T-helper 2 cell treated with Interferon-gamma antibody and Interleukin-4, amounts not matched to agents 5 μg/mL and 100 μg/mL, for 36 hours (primary cell): Measurements from ENCODE around the gene LRFN3.
"Not testable (repeated sequence)": the region's sequence is repeated elsewhere in the genome, so short reads cannot be mapped to it uniquely, and the experiment has no call there.

Source experiments
- DNase-seq: peaks from one replicate; pipeline ENCODE4 v3.0.0; 2021; ENCODE audit warnings: low spot score
- H3K27ac Mint-ChIP-seq: one replicate; pipeline ENCODE4 v1.8.0; 2021; ENCODE audit warnings: mild to moderate bottlenecking, mixed read lengths
- H3K27me3 Mint-ChIP-seq: one replicate; pipeline ENCODE4 v1.8.0; 2021; ENCODE audit warnings: low read depth, mixed read lengths
- H3K36me3 Mint-ChIP-seq: one replicate; pipeline ENCODE4 v1.8.0; 2021; ENCODE audit warnings: low read depth, mixed read lengths
- H3K4me1 Mint-ChIP-seq: one replicate; pipeline ENCODE4 v1.8.0; 2021; ENCODE audit warnings: low read depth, mixed read lengths
- H3K4me3 Mint-ChIP-seq: one replicate; pipeline ENCODE4 v1.8.0; 2022; ENCODE audit warnings: mild to moderate bottlenecking, moderate library complexity, mixed read lengths
- H3K9me3 Mint-ChIP-seq: one replicate; pipeline ENCODE4 v1.8.0; 2021; ENCODE audit warnings: mixed read lengths

Gene LRFN3

DNA sequence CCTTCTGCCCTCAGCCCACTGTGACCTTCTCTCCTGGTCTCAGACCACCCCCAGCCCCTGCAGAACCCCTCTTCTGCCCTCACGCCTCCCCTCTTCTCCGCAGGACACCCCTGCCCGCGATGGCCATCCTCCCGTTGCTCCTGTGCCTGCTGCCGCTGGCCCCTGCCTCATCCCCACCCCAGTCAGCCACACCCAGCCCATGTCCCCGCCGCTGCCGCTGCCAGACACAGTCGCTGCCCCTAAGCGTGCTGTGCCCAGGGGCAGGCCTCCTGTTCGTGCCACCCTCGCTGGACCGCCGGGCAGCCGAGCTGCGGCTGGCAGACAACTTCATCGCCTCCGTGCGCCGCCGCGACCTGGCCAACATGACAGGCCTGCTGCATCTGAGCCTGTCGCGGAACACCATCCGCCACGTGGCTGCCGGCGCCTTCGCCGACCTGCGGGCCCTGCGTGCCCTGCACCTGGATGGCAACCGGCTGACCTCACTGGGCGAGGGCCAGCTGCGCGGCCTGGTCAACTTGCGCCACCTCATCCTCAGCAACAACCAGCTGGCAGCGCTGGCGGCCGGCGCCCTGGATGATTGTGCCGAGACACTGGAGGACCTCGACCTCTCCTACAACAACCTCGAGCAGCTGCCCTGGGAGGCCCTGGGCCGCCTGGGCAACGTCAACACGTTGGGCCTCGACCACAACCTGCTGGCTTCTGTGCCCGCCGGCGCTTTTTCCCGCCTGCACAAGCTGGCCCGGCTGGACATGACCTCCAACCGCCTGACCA is 3.3 kb downstream of the LRFN3 start:
- Mint-ChIP-seq H3K9me3 (no peaks in the 10 kb centered on the region), H3K27ac (no peak overlapping the region), H3K27me3 (no peaks in the 10 kb centered on the region), H3K36me3 (peaks cover 8% of the 10 kb centered on the region), H3K4me1 (peaks cover 21% of the 10 kb centered on the region), H3K4me3 (no peak overlapping the region)
- DNase-seq = no peak

- H3K9me3 Mint-ChIP-seq = no peaks in the 10 kb centered on the region
- no peak overlapping the region for H3K4me3 Mint-ChIP-seq
- H3K27ac Mint-ChIP-seq = no peak overlapping the region
- DNase-seq = no peak
- H3K4me1 Mint-ChIP-seq = peaks cover 21% of the 10 kb centered on the region
- no peaks in the 10 kb centered on the region for H3K27me3 Mint-ChIP-seq
- H3K36me3 Mint-ChIP-seq = peaks cover 8% of the 10 kb centered on the region
Measured at GRCh38 chr19:35940078-35940775, 4.1 kb downstream of the LRFN3 start.

GRCh38 chr19:35940839-35941238 is 4.7 kb downstream of the LRFN3 start:
- H3K27me3 Mint-ChIP-seq = no peaks in the 10 kb centered on the region
- no peak for DNase-seq
- H3K4me1 Mint-ChIP-seq = peaks cover 20% of the 10 kb centered on the region
- H3K27ac Mint-ChIP-seq = no peak overlapping the region
- no peaks in the 10 kb centered on the region for H3K9me3 Mint-ChIP-seq
- H3K36me3 Mint-ChIP-seq = peaks cover 8% of the 10 kb centered on the region
- H3K4me3 Mint-ChIP-seq = no peak overlapping the region

DNA sequence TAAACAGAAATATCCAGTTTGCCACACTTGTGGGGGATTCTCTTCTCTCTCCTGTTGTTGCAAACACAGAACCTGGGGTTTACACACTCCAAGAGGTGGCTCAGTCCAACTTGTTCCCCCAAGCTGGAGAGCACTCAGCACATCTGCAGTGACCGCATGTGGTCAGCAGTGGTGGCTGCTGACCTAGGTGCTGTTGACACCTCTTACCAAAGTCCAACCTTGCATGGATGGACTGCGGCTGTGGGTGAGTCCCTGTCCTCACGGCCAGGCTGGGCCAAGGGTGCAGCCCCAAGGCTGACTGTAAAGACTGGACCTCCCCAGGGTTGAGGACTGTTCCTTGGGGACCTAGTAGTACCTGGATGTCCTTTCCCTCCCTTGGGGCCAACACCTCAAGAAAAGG is 6.1 kb downstream of the LRFN3 start:
- H3K4me1 Mint-ChIP-seq = peaks cover 15% of the 10 kb centered on the region
- DNase-seq = no peak
- H3K36me3 Mint-ChIP-seq = peaks cover 8% of the 10 kb centered on the region
- H3K27me3 Mint-ChIP-seq = no peaks in the 10 kb centered on the region
- H3K9me3 Mint-ChIP-seq = no peaks in the 10 kb centered on the region
- H3K4me3 Mint-ChIP-seq = no peak overlapping the region
- H3K27ac Mint-ChIP-seq = no peak overlapping the region

GRCh38 chr19:35943321-35944301 is 7.4 kb downstream of the LRFN3 start:
- H3K27ac Mint-ChIP-seq = no peak overlapping the region
- H3K4me1 Mint-ChIP-seq = peaks cover 9% of the 10 kb centered on the region
- H3K4me3 Mint-ChIP-seq = no peak overlapping the region
- H3K9me3 Mint-ChIP-seq = no peaks in the 10 kb centered on the region
- no peak for DNase-seq
- no peaks in the 10 kb centered on the region for H3K27me3 Mint-ChIP-seq
- H3K36me3 Mint-ChIP-seq = peaks cover 8% of the 10 kb centered on the region

DNA sequence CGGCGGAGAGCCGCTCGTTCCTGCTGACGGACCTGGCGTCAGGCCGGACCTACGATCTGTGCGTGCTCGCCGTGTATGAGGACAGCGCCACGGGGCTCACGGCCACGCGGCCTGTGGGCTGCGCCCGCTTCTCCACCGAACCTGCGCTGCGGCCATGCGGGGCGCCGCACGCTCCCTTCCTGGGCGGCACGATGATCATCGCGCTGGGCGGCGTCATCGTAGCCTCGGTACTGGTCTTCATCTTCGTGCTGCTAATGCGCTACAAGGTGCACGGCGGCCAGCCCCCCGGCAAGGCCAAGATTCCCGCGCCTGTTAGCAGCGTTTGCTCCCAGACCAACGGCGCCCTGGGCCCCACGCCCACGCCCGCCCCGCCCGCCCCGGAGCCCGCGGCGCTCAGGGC is 8.4 kb downstream of the LRFN3 start:
- no peak overlapping the region for H3K4me3 Mint-ChIP-seq
- no peak for DNase-seq
- peaks cover 10% of the 10 kb centered on the region for H3K4me1 Mint-ChIP-seq
- peaks cover 8% of the 10 kb centered on the region for H3K36me3 Mint-ChIP-seq
- no peak overlapping the region for H3K27ac Mint-ChIP-seq
- peaks cover 2% of the 10 kb centered on the region for H3K27me3 Mint-ChIP-seq
- no peaks in the 10 kb centered on the region for H3K9me3 Mint-ChIP-seq

GRCh38 chr19:35945121-35945790 is 9.1 kb downstream of the LRFN3 start:
- Mint-ChIP-seq H3K27me3 (peaks cover 2% of the 10 kb centered on the region), H3K36me3 (peaks cover 8% of the 10 kb centered on the region), H3K4me1 (peaks cover 14% of the 10 kb centered on the region), H3K4me3 (no peak overlapping the region), H3K9me3 (no peaks in the 10 kb centered on the region), H3K27ac (no peak overlapping the region)
- DNase-seq = no peak

DNA sequence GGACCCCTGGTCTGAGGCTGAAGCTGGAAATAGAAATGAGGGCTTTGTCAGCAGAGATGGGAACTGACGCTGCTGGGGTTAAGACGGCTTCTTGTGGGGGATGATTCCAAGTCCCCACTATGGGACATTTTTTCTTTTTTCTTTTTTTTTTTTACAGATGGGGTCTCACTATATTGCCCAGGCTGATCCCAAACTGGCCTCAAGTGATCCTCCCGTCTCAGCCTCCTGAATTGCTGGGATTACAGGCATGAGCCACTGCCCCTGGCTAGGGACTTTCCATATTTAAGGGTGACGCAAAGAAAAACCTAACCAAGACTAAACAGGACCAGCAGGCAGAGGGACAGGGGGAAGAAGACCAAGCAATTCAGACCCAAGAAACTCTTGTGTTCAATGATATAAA is 10.0 kb downstream of the LRFN3 start:
- Mint-ChIP-seq H3K36me3 (peaks cover 5% of the 10 kb centered on the region), H3K9me3 (no peaks in the 10 kb centered on the region), H3K4me1 (peaks cover 19% of the 10 kb centered on the region), H3K27ac (no peak overlapping the region), H3K4me3 (no peak overlapping the region), H3K27me3 (peaks cover 2% of the 10 kb centered on the region)
- no peak for DNase-seq

DNA sequence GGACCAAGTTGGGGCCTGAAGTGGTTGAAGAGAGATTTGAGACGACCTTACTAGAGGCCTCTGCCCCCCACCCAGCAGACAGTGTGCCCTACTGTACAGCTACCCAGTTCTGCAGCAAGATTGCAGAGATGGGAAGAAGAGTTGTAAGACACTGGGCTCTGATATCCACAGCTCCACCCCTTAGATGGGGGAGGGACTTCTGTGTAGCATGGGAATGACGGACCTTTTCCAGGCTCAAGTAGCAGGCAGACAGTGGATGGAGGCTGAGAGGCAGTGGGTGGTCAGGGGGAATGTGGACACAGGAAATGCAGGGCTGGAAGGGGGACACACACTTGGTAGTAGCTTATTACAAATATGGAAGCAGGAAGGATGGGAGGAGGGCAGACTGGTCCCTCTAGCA is 13.0 kb downstream of the LRFN3 start:
- peaks cover 5% of the 10 kb centered on the region for H3K36me3 Mint-ChIP-seq
- H3K27ac Mint-ChIP-seq = peak overlapping the region; percentile 31
- no peaks in the 10 kb centered on the region for H3K9me3 Mint-ChIP-seq
- no peak overlapping the region for H3K4me3 Mint-ChIP-seq
- peaks cover 38% of the 10 kb centered on the region for H3K4me1 Mint-ChIP-seq
- no peak for DNase-seq
- peaks cover 2% of the 10 kb centered on the region for H3K27me3 Mint-ChIP-seq

- Mint-ChIP-seq H3K27me3 (peaks cover 24% of the 10 kb centered on the region), H3K4me3 (peak overlapping the region; percentile 41), H3K4me1 (peaks cover 25% of the 10 kb centered on the region), H3K36me3 (peaks cover 4% of the 10 kb centered on the region), H3K9me3 (peaks cover 7% of the 10 kb centered on the region), H3K27ac (peak overlapping the region; percentile 36)
- no peak for DNase-seq
Measured at GRCh38 chr19:35955881-35956634, 19.9 kb downstream of the LRFN3 start.

GRCh38 chr19:35957411-35957810 is 21.2 kb downstream of the LRFN3 start:
- peak overlapping the region; percentile 5 for H3K27ac Mint-ChIP-seq
- peaks cover 21% of the 10 kb centered on the region for H3K4me1 Mint-ChIP-seq
- not testable (repeated sequence) for H3K4me3 Mint-ChIP-seq, DNase-seq, H3K36me3 Mint-ChIP-seq, H3K9me3 Mint-ChIP-seq
- H3K27me3 Mint-ChIP-seq = peaks cover 24% of the 10 kb centered on the region

GRCh38 chr19:35958660-35959039 is 22.5 kb downstream of the LRFN3 start:
- H3K4me3 Mint-ChIP-seq = peak overlapping the region; percentile 71
- H3K9me3 Mint-ChIP-seq = peaks cover 7% of the 10 kb centered on the region
- peaks cover 2% of the 10 kb centered on the region for H3K36me3 Mint-ChIP-seq
- H3K4me1 Mint-ChIP-seq = peaks cover 11% of the 10 kb centered on the region
- peaks cover 27% of the 10 kb centered on the region for H3K27me3 Mint-ChIP-seq
- no peak for DNase-seq
- H3K27ac Mint-ChIP-seq = no peak overlapping the region
